ENCODE results near the gene TAF1D.
"Not testable (repeated sequence)": the region's sequence is repeated elsewhere in the genome, so short reads cannot be mapped to it uniquely, and the experiment has no call there.

TAF1D gene

GRCh38 chr11:93775289-93775688 lies 34.0 kb upstream of the TAF1D start (continued):
- TF ChIP-seq ZNF8 (CRISPR knock-in tag; IDR thresholded peaks at IDR 0.05) (no peak), ZC3H10 (CRISPR knock-in tag; IDR thresholded peaks at IDR 0.05) (no peak), TCF4 (CRISPR knock-in tag; IDR thresholded peaks at IDR 0.05; ENCODE audit: borderline replicate concordance) (no peak), PATZ1 (CRISPR knock-in tag; IDR thresholded peaks at IDR 0.05; ENCODE audit: borderline replicate concordance) (no peak), ESRRG (CRISPR knock-in tag; IDR thresholded peaks at IDR 0.05) (no peak), GLIS3 (CRISPR knock-in tag; IDR thresholded peaks at IDR 0.05) (no peak), ISL1 (CRISPR knock-in tag; IDR thresholded peaks at IDR 0.05) (no peak), RARB (CRISPR knock-in tag; IDR thresholded peaks at IDR 0.05) (no peak), ARNTL (CRISPR knock-in tag; IDR thresholded peaks at IDR 0.05; ENCODE audit: borderline replicate concordance, low read depth) (no peak), ZFP3 (CRISPR knock-in tag; IDR thresholded peaks at IDR 0.05) (no peak), BACH2 (CRISPR knock-in tag; IDR thresholded peaks at IDR 0.05; ENCODE audit: borderline replicate concordance) (no peak), TOX (CRISPR knock-in tag; IDR thresholded peaks at IDR 0.05; ENCODE audit: borderline replicate concordance) (no peak), CSDC2 (CRISPR knock-in tag; IDR thresholded peaks at IDR 0.05) (no peak)

GRCh38 chr11:93774560-93774959 lies 33.3 kb upstream of the TAF1D start:
- not testable (repeated sequence) for ATAC-seq

GRCh38 chr11:93773601-93774200 lies 32.4 kb upstream of the TAF1D start:
- TF ChIP-seq RARB (CRISPR knock-in tag; IDR thresholded peaks at IDR 0.05) (no peak), GLIS3 (CRISPR knock-in tag; IDR thresholded peaks at IDR 0.05) (no peak), ZNF70 (CRISPR knock-in tag; IDR thresholded peaks at IDR 0.05) (no peak), PATZ1 (CRISPR knock-in tag; IDR thresholded peaks at IDR 0.05; ENCODE audit: borderline replicate concordance) (no peak), ARNTL (CRISPR knock-in tag; IDR thresholded peaks at IDR 0.05; ENCODE audit: borderline replicate concordance, low read depth) (no peak), ESRRG (CRISPR knock-in tag; IDR thresholded peaks at IDR 0.05) (no peak), TCF4 (CRISPR knock-in tag; IDR thresholded peaks at IDR 0.05; ENCODE audit: borderline replicate concordance) (no peak)
- no peak for ATAC-seq

- TF ChIP-seq ISL1 (CRISPR knock-in tag; IDR thresholded peaks at IDR 0.05): no peak
- TF ChIP-seq RARB (CRISPR knock-in tag; IDR thresholded peaks at IDR 0.05): no peak
- no peak for TF ChIP-seq ZNF70 (CRISPR knock-in tag; IDR thresholded peaks at IDR 0.05)
- no peak for TF ChIP-seq OSR1 (CRISPR knock-in tag; IDR thresholded peaks at IDR 0.05)
- no peak for TF ChIP-seq CREB5 (CRISPR knock-in tag; IDR thresholded peaks at IDR 0.05; ENCODE audit: low read depth)
- TF ChIP-seq ZFP3 (CRISPR knock-in tag; IDR thresholded peaks at IDR 0.05): no peak
- TF ChIP-seq ZC3H10 (CRISPR knock-in tag; IDR thresholded peaks at IDR 0.05): no peak
- TF ChIP-seq PATZ1 (CRISPR knock-in tag; IDR thresholded peaks at IDR 0.05; ENCODE audit: borderline replicate concordance): no peak
- TF ChIP-seq TCF4 (CRISPR knock-in tag; IDR thresholded peaks at IDR 0.05; ENCODE audit: borderline replicate concordance): no peak
- no peak for TF ChIP-seq TSHZ2 (CRISPR knock-in tag; IDR thresholded peaks at IDR 0.05)
- TF ChIP-seq TOX (CRISPR knock-in tag; IDR thresholded peaks at IDR 0.05; ENCODE audit: borderline replicate concordance): no peak
- no peak for TF ChIP-seq ZFP30 (CRISPR knock-in tag; IDR thresholded peaks at IDR 0.05)
- TF ChIP-seq ZNF8 (CRISPR knock-in tag; IDR thresholded peaks at IDR 0.05): no peak
- TF ChIP-seq CSRNP3 (CRISPR knock-in tag; IDR thresholded peaks at IDR 0.05): no peak
- no peak for TF ChIP-seq BACH2 (CRISPR knock-in tag; IDR thresholded peaks at IDR 0.05; ENCODE audit: borderline replicate concordance)
- TF ChIP-seq CSDC2 (CRISPR knock-in tag; IDR thresholded peaks at IDR 0.05): no peak
- ATAC-seq: no peak
These were observed 31.8 kb upstream of the TAF1D start for GRCh38 chr11:93773045-93773477.
